ENCODE results near the gene CD69. TPM values are rescaled to one million over a fixed set of nuclear protein-coding genes. Genes with fewer than 3 reads are reported as not detected.

Gene CD69
- total and polyA plus RNA-seq, 2 donors (not counting 3 experiments of a cell fraction or from before 2014, with no cell fraction given) = 0.49 to 4.4 TPM

GRCh38 chr12:9742661-9743060 lies 18.0 kb downstream of the CD69 start:
- POLR2A ChIA-PET = no interaction called here
- BruUV-seq (replicated peaks) = no TSS peak
- no peak for FAIRE-seq

More at GRCh38 chr12:9742661-9743060, 18.0 kb downstream of the CD69 start:
- H3K79me2 ChIP-seq (ENCODE audit: control insufficient read depth, insufficient read depth, low read length) = no peaks in the 10 kb centered on the region
- peak overlapping the region; percentile 85 for H2AFZ ChIP-seq (ENCODE audit: low read depth, low read length)
- peaks cover under 1% of the 10 kb centered on the region for H3K4me1 ChIP-seq (ENCODE audit: control insufficient read depth, extremely low read depth, insufficient read depth, low read length)
- intact Hi-C loops (cut with micrococcal nuclease) (loop anchor here (2.0 kb wide), 1 partner anchor 108 kb away; no protein-coding TSS in a partner anchor), dilution Hi-C loops (cut with MboI; ENCODE audit: extremely low pct_ligation_motif_present, low sequenced_read_pairs) (no loop called here)
- no peak overlapping the region for H3K4me3 ChIP-seq (replicated peaks in 1 of 3; ENCODE audit: insufficient read depth in 1 of 3, low read depth in 1 of 3, low read length in 3 of 3)
- H3K27me3 ChIP-seq (ENCODE audit: control insufficient read depth in 2 of 2, insufficient read depth in 2 of 2, low read length in 2 of 2) = no peaks in the 10 kb centered on the region
- H3K9me1 ChIP-seq (replicated peaks; ENCODE audit: control insufficient read depth, extremely low read depth, insufficient read depth, low read length) = no peaks in the 10 kb centered on the region
- no peak overlapping the region for H3K27ac ChIP-seq (ENCODE audit: insufficient read depth, low read depth, low read length)
- H3K4me2 ChIP-seq (ENCODE audit: insufficient read depth, low read length) = no peak overlapping the region
- no peaks in the 10 kb centered on the region for H3K36me3 ChIP-seq (ENCODE audit: control insufficient read depth in 2 of 2, extremely low read depth in 1 of 2, insufficient read depth in 2 of 2, low read length in 2 of 2)
- H3K9me3 ChIP-seq (replicated peaks; ENCODE audit: control insufficient read depth, insufficient read depth, low read length) = no peaks in the 10 kb centered on the region
- no peak for DNase-seq (ENCODE audit: low read depth, low spot score)
- H4K20me1 ChIP-seq (replicated peaks; ENCODE audit: control insufficient read depth, extremely low read depth, insufficient read depth, low read length) = no peaks in the 10 kb centered on the region
- TF ChIP-seq GATA2 (IDR thresholded peaks at IDR 0.05; ENCODE audit: insufficient read depth, insufficient read length, low read depth, low read length) (no peak), POLR2A (IDR thresholded peaks at IDR 0.05; ENCODE audit: low read depth, low read length) (no peak), MYC (IDR thresholded peaks at IDR 0.05; ENCODE audit: low read depth, low read length) (no peak), CTCF (IDR thresholded peaks at IDR 0.05; ENCODE audit: extremely low read depth in 1 of 2, insufficient read depth in 1 of 2, low read depth in 1 of 2, low read length in 2 of 2) (no peak), EZH2 (IDR thresholded peaks at IDR 0.05; ENCODE audit: borderline replicate concordance, low read depth, low read length, severe bottlenecking) (no peak), FOS (IDR thresholded peaks at IDR 0.05; ENCODE audit: borderline replicate concordance, insufficient read depth, low read length) (no peak), JUN (IDR thresholded peaks at IDR 0.05; ENCODE audit: borderline replicate concordance, insufficient read depth, insufficient read length, low read depth) (no peak), MAX (IDR thresholded peaks at IDR 0.05; ENCODE audit: insufficient read depth, insufficient read length) (no peak), POLR2AphosphoS5 (IDR thresholded peaks at IDR 0.05; ENCODE audit: insufficient read depth, low read depth, low read length) (no peak)
- CTCF ChIA-PET = interaction anchor here (0.5 to 3.1 kb wide), 41 partner anchors 8 to 472 kb away, joined by 3 to 24 read pairs (median 5); partner anchors contain the start of genes CLEC1B, CLEC2B, CLEC9A and CLECL1
- H3K9ac ChIP-seq (replicated peaks; ENCODE audit: extremely low read depth, insufficient read depth, low read length) = no peak overlapping the region

Data from endothelial cell of umbilical vein (primary cell).